SU-DHL-6 (cell line): ENCODE measurements around the gene PGPEP1.

Source experiments
- H2AFZ ChIP-seq: fragments of 200-600 bp; sonication (generic); 2 replicates; pipeline ENCODE4 v1.6.1; 2014; ENCODE audit warnings: low read depth, mild to moderate bottlenecking, moderate library complexity, mixed read lengths, antibody characterized with exemption, low read length; ENCODE audit not compliant: severe bottlenecking
- H3F3A ChIP-seq: fragments of 200-600 bp; shearing (Covaris generic); 2 replicates; pipeline ENCODE4 v1.6.0; 2016; ENCODE audit warnings: antibody characterized with exemption, mild to moderate bottlenecking; ENCODE audit not compliant: insufficient read depth
- H3K27ac ChIP-seq: fragments of 200-600 bp; sonication (generic); 2 replicates; pipeline ENCODE4 v1.5.1; 2016; ENCODE audit warnings: low read depth, mild to moderate bottlenecking, low read length, moderate library complexity, mixed read lengths
- H3K27me3 ChIP-seq: fragments of 200-600 bp; sonication (generic), shearing (Covaris generic); 2 replicates; pipeline ENCODE4 v1.6.0; 2014; ENCODE audit warnings: mild to moderate bottlenecking, low read length
- H3K36me3 ChIP-seq: fragments of 200-600 bp; sonication (generic); 2 replicates; pipeline ENCODE4 v1.6.1; 2014; ENCODE audit warnings: mild to moderate bottlenecking, low read length, mixed read lengths
- H3K4me2 ChIP-seq: fragments of 300-600, 200-600 bp; shearing (Covaris generic), sonication (generic); 2 replicates; pipeline ENCODE4 v1.6.0; 2014; ENCODE audit warnings: low read length, low read depth, mild to moderate bottlenecking; ENCODE audit not compliant: poor library complexity, severe bottlenecking
- H3K4me3 ChIP-seq: fragments of 200-600 bp; sonication (generic); 2 replicates; pipeline ENCODE4 v1.5.1; 2014; ENCODE audit warnings: antibody characterized with exemption, low read length, mild to moderate bottlenecking, mixed read lengths; ENCODE audit not compliant: insufficient read depth, poor library complexity, severe bottlenecking
- H3K79me2 ChIP-seq: fragments of 200-600 bp; sonication (generic); 2 replicates; pipeline ENCODE4 v1.6.1; 2014; ENCODE audit warnings: mild to moderate bottlenecking, low read length, moderate library complexity; ENCODE audit not compliant: insufficient read depth
- H3K9ac ChIP-seq: fragments of 200-600 bp; sonication (generic); 2 replicates; pipeline ENCODE4 v1.7.0; 2014; ENCODE audit warnings: mild to moderate bottlenecking, low read length
- H3K9me2 ChIP-seq: fragments of 200-600 bp; sonication (generic); replicated peaks from 2 replicates; pipeline ENCODE4 v1.6.1; 2014; ENCODE audit warnings: low read length; ENCODE audit not compliant: insufficient read depth
- H3K9me3 ChIP-seq: fragments of 200-600 bp; sonication (generic); 2 replicates; pipeline ENCODE4 v1.6.1; 2014; ENCODE audit warnings: low read length, mixed read lengths; ENCODE audit not compliant: insufficient read depth
- H4K20me1 ChIP-seq: fragments of 200-600 bp; sonication (generic); 2 replicates; pipeline ENCODE4 v1.6.1; 2014; ENCODE audit warnings: low read depth, mild to moderate bottlenecking, antibody characterized with exemption, low read length, moderate library complexity, mixed read lengths
- CTCF ChIP-seq: fragments of 200-600 bp; sonication (generic); IDR thresholded peaks from one replicate; pipeline ENCODE4 v1.5.1; 2017; ENCODE audit warnings: antibody characterized with exemption, mild to moderate bottlenecking, low read length, moderate library complexity; ENCODE audit not compliant: insufficient read depth, poor library complexity, severe bottlenecking
- EZH2phosphoT487 ChIP-seq: fragments of 200-600 bp; sonication (generic), shearing (Covaris generic); conservative IDR thresholded peaks from 2 replicates; pipeline ENCODE4 v1.6.1; 2018; ENCODE audit warnings: mild to moderate bottlenecking, antibody characterized with exemption, low read length, moderate library complexity, mixed read lengths

Gene PGPEP1

GRCh38 chr19:18308051-18308947, 32.1 kb upstream of the PGPEP1 start:
- no peaks in the 10 kb centered on the region for H4K20me1 ChIP-seq
- no peak overlapping the region for H3K4me2 ChIP-seq
- H2AFZ ChIP-seq = no peak overlapping the region
- no peaks in the 10 kb centered on the region for H3K9me2 ChIP-seq
- H3K36me3 ChIP-seq = no peaks in the 10 kb centered on the region
- H3K9ac ChIP-seq = no peak overlapping the region
- TF ChIP-seq EZH2phosphoT487 (no peak), CTCF (no peak)
- no peaks in the 10 kb centered on the region for H3K27me3 ChIP-seq
- H3K9me3 ChIP-seq = no peaks in the 10 kb centered on the region
- H3K79me2 ChIP-seq = no peaks in the 10 kb centered on the region
- H3K27ac ChIP-seq = no peak overlapping the region
- peaks cover 13% of the 10 kb centered on the region; the same call in 1 of the 2 replicates for H3F3A ChIP-seq
- H3K4me3 ChIP-seq = no peak overlapping the region

GRCh38 chr19:18308948-18309325, 31.5 kb upstream of the PGPEP1 start:
- Histone ChIP-seq H3K79me2 (no peaks in the 10 kb centered on the region), H3K27me3 (no peaks in the 10 kb centered on the region), H3K9me3 (no peaks in the 10 kb centered on the region), H3F3A (peaks cover 13% of the 10 kb centered on the region; the same call in 1 of the 2 replicates), H3K4me2 (no peak overlapping the region), H3K27ac (no peak overlapping the region), H3K9ac (no peak overlapping the region), H3K4me3 (no peak overlapping the region), H4K20me1 (no peaks in the 10 kb centered on the region), H3K36me3 (no peaks in the 10 kb centered on the region), H2AFZ (no peak overlapping the region), H3K9me2 (no peaks in the 10 kb centered on the region)
- no peak for TF ChIP-seq EZH2phosphoT487
- TF ChIP-seq CTCF = no peak

GRCh38 chr19:18309525-18310064, 30.8 kb upstream of the PGPEP1 start:
- H3K9me2 ChIP-seq = no peaks in the 10 kb centered on the region
- H3K27me3 ChIP-seq = no peaks in the 10 kb centered on the region
- H3K36me3 ChIP-seq = no peaks in the 10 kb centered on the region
- H3K79me2 ChIP-seq = no peaks in the 10 kb centered on the region
- TF ChIP-seq EZH2phosphoT487 = no peak
- no peaks in the 10 kb centered on the region for H4K20me1 ChIP-seq
- H3F3A ChIP-seq = peaks cover 13% of the 10 kb centered on the region; the same call in 1 of the 2 replicates
- H3K9ac ChIP-seq = no peak overlapping the region
- H3K27ac ChIP-seq = no peak overlapping the region
- H3K4me2 ChIP-seq = no peak overlapping the region
- no peak overlapping the region for H2AFZ ChIP-seq
- H3K4me3 ChIP-seq = no peak overlapping the region
- H3K9me3 ChIP-seq = no peaks in the 10 kb centered on the region
